ENCODE results near the gene MELTF.

Gene MELTF

DNA sequence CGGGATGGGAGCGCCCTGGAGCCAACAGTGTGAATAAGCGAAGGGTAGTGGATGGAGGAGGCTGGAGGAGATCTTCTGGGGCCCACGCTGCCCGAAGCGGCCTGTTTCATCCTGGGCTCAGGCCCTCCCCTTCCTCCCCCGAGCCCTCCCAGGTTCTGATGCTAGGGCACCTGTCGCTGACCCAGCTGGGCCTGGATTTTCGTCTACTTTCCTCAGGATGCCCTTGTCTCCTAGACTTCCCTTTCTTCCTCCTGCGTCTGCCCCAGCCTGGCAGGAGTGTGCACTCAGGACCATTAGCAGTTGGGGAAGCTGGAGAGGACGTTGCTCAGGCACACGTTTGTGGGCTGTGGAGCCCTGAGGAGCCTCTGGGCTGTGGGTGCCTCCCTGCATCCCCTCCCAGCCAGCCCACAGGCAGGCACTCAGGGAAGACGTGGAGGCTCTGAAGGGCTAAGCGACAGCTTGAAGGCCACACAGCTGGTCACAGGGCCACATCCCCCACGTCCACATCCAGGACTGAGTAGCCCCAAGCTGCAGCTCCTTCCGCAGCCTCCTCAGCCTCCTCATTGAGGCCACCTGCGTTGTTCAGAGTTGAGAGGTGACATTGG is 37.1 kb downstream of the MELTF start:
- no peaks in the 10 kb centered on the region for H3K36me3 ChIP-seq (ENCODE audit: control insufficient read depth in 1 of 2, insufficient read depth in 2 of 2, low read length in 2 of 2)
- no peaks in the 10 kb centered on the region for H3K27me3 ChIP-seq (ENCODE audit: control insufficient read depth in 1 of 2, insufficient read depth in 2 of 2, low read length in 2 of 2)
- H3K9ac ChIP-seq (ENCODE audit: low read depth in 1 of 2, low read length in 2 of 2) = no peak overlapping the region

DNA sequence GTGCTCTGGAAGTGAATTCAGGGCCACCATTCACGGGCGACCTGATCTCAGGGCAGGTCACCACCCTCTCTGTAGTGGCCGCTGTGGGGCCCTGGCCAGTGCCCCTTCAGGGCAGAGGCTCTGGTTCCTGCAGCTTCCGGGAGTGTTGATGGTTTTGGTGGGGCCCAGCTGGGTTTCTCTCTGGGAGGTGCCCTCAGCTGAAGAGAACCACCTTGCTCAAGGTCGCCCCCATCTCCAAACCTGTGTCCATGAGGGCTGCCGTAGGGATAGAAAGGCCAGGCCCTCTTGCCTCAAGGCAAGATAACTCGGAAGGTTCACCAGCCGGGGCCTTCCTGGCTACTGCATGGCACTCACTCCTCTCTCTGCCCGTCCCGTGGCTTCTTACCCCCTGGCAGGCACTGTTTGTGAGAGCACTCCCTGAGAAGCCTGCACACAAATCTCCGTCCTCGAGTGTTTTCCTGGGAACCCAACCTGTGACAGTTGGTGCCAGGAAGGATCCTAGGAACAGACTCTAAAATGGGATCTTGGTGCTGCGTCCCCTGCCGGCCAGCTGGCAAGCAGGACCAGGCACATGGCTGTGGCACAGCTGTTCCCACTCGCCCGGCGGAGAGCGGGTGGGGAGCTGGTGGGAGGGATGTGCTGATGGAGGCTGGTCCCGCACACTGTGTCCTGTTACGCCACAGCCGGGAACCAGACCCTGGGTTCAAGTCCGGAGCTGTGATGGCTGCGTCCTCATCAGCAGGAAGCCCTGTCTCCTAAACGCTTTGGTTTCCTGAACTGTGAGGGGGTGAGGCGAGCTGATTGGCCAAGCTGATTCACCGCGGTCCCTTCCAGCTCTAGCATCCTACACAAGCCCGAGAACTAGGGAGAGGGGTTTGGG is 37.8 kb downstream of the MELTF start:
- peaks cover 10 to 16% of the 10 kb centered on the region in 2 donors for H3K4me1 ChIP-seq (ENCODE audit: control insufficient read depth in 1 of 2, insufficient read depth in 2 of 2, low read length in 2 of 2)
- no peaks in the 10 kb centered on the region for H3K9me3 ChIP-seq (ENCODE audit: control insufficient read depth in 1 of 2, low read length in 2 of 2)
- H3K9ac ChIP-seq (ENCODE audit: low read depth in 1 of 2, low read length in 2 of 2) = no peak overlapping the region
- no peaks in the 10 kb centered on the region for H3K27me3 ChIP-seq (ENCODE audit: control insufficient read depth in 1 of 2, insufficient read depth in 2 of 2, low read length in 2 of 2)
- H3K36me3 ChIP-seq (ENCODE audit: control insufficient read depth in 1 of 2, insufficient read depth in 2 of 2, low read length in 2 of 2) = no peaks in the 10 kb centered on the region
- H3K27ac ChIP-seq (ENCODE audit: low read depth, low read length) = no peak overlapping the region
- H3K4me3 ChIP-seq (ENCODE audit: low read depth in 1 of 2, low read length in 2 of 2) = no peak overlapping the region

More for the DNA sequence above, 37.1 kb downstream of the MELTF start:
- no peaks in the 10 kb centered on the region for H3K9me3 ChIP-seq (ENCODE audit: control insufficient read depth in 1 of 2, low read length in 2 of 2)
- no peak overlapping the region for H3K27ac ChIP-seq (ENCODE audit: low read depth, low read length)
- H3K4me1 ChIP-seq (ENCODE audit: control insufficient read depth in 1 of 2, insufficient read depth in 2 of 2, low read length in 2 of 2) = peaks cover 10 to 16% of the 10 kb centered on the region in 2 donors
- no peak overlapping the region for H3K4me3 ChIP-seq (ENCODE audit: low read depth in 1 of 2, low read length in 2 of 2)

DNA sequence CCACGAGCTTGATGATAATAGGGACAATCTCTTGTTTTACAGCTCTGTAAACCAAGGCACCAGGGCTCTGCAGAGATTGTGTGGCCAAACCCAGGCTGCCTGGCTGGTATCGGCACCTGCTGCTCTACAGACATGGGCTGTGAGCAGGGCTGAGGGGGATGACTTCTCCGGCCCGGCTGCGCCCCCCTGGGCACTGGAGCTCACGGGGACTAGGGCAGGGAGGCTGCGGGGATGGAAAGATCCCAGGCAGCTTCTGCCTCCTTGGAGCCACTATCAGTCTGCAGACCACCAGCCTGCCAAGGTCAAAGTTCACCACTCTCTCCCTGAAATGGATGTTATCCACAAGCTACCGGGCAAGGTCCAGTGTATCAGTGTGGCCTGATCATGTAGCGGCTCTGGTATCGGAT is 39.0 kb downstream of the MELTF start:
- no peak overlapping the region for H3K9ac ChIP-seq (ENCODE audit: low read depth in 1 of 2, low read length in 2 of 2)
- H3K36me3 ChIP-seq (ENCODE audit: control insufficient read depth in 1 of 2, insufficient read depth in 2 of 2, low read length in 2 of 2) = no peaks in the 10 kb centered on the region
- peaks cover 10 to 16% of the 10 kb centered on the region in 2 donors for H3K4me1 ChIP-seq (ENCODE audit: control insufficient read depth in 1 of 2, insufficient read depth in 2 of 2, low read length in 2 of 2)
- H3K27ac ChIP-seq (ENCODE audit: low read depth, low read length) = no peak overlapping the region
- no peaks in the 10 kb centered on the region for H3K27me3 ChIP-seq (ENCODE audit: control insufficient read depth in 1 of 2, insufficient read depth in 2 of 2, low read length in 2 of 2)
- H3K9me3 ChIP-seq (ENCODE audit: control insufficient read depth in 1 of 2, low read length in 2 of 2) = no peaks in the 10 kb centered on the region
- H3K4me3 ChIP-seq (ENCODE audit: low read depth in 1 of 2, low read length in 2 of 2) = no peak overlapping the region

DNA sequence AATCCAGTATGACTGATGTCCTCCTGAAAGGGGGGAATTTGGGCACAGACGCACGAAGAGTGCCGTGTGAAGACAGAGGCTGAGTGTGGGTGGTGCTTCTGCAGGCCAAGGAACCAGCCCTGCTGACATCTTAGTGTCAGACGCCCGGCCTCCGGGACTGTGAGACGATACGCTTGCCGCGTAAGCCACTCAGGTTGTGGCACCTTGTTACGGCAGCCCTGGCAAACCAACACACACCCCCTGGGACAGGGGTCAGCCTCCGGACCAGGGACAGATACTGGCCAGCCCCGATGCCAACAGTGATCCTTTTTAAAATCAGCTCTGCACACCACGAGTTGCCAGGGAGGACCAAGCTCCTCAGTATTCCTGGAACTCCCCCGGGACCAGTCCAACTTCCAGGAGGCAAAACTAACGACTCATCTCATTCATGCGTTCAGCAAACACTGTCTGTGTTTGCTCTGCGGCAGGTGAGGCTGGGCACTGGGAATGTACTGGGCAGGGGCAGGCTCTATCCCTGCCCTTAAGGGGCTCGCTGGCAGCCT is 39.8 kb downstream of the MELTF start:
- no peak overlapping the region for H3K4me3 ChIP-seq (ENCODE audit: low read depth in 1 of 2, low read length in 2 of 2)
- no peaks in the 10 kb centered on the region for H3K9me3 ChIP-seq (ENCODE audit: control insufficient read depth in 1 of 2, low read length in 2 of 2)
- H3K9ac ChIP-seq (ENCODE audit: low read depth in 1 of 2, low read length in 2 of 2) = no peak overlapping the region
- no peak overlapping the region for H3K27ac ChIP-seq (ENCODE audit: low read depth, low read length)
- no peaks in the 10 kb centered on the region for H3K36me3 ChIP-seq (ENCODE audit: control insufficient read depth in 1 of 2, insufficient read depth in 2 of 2, low read length in 2 of 2)
- no peaks in the 10 kb centered on the region for H3K27me3 ChIP-seq (ENCODE audit: control insufficient read depth in 1 of 2, insufficient read depth in 2 of 2, low read length in 2 of 2)
- peaks cover 10 to 16% of the 10 kb centered on the region in 2 donors for H3K4me1 ChIP-seq (ENCODE audit: control insufficient read depth in 1 of 2, insufficient read depth in 2 of 2, low read length in 2 of 2)

DNA sequence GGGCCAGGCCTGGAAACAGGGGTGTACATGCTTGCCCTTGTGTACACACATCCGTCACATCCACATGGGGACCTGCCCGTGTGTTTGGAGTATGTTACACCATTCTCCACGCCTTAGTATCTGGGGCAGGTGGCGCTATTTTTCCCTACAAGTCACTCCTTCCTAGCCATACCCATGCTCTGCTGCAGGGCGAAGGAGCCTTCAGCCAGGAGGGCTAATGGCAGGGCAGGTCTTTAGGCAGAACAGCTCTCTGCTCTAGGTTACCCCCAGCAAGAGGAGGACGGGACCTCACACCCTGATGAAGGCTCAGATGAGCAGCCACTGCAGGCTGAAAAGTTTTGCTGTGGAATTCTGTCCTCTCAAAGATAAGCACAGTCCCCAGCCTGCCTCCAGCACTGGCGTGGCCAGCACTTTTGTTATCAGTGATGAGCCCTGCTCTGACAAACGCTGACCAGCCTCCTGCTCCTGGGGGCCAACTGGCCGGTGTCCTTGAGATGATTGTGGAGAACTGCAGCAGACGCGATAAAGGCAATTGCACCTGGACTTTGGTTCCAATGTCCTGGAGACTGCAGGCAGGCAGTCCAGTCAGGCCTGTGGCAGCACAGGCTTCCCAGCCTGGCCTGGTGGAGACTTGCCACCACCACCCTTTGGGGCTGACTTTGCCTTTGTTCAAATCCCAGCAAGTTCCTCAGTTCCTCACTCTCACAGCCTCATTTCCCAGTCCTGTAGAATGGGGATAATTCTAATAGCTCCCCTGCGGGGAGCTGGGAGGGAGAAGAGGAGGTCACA is 41.2 kb downstream of the MELTF start:
- Histone ChIP-seq H3K4me3 (ENCODE audit: low read depth in 1 of 2, low read length in 2 of 2) (peak overlapping the region in 1 of 2 donors; percentile 13), H3K9me3 (ENCODE audit: control insufficient read depth in 1 of 2, low read length in 2 of 2) (peaks cover 1 to 2% of the 10 kb centered on the region in 2 donors), H3K9ac (ENCODE audit: low read depth in 1 of 2, low read length in 2 of 2) (no peak overlapping the region), H3K27ac (ENCODE audit: low read depth, low read length) (no peak overlapping the region), H3K36me3 (ENCODE audit: control insufficient read depth in 1 of 2, insufficient read depth in 2 of 2, low read length in 2 of 2) (no peaks in the 10 kb centered on the region), H3K4me1 (ENCODE audit: control insufficient read depth in 1 of 2, insufficient read depth in 2 of 2, low read length in 2 of 2) (peaks cover 10 to 16% of the 10 kb centered on the region in 2 donors), H3K27me3 (ENCODE audit: control insufficient read depth in 1 of 2, insufficient read depth in 2 of 2, low read length in 2 of 2) (no peaks in the 10 kb centered on the region)

GRCh38 chr3:196987022-196987421 is 42.6 kb downstream of the MELTF start:
- no peaks in the 10 kb centered on the region for H3K27me3 ChIP-seq (ENCODE audit: control insufficient read depth in 1 of 2, insufficient read depth in 2 of 2, low read length in 2 of 2)
- H3K27ac ChIP-seq (ENCODE audit: low read depth, low read length) = no peak overlapping the region
- H3K9me3 ChIP-seq (ENCODE audit: control insufficient read depth in 1 of 2, low read length in 2 of 2) = peaks cover 5% of the 10 kb centered on the region in 2 donors
- peaks cover 10 to 16% of the 10 kb centered on the region in 2 donors for H3K4me1 ChIP-seq (ENCODE audit: control insufficient read depth in 1 of 2, insufficient read depth in 2 of 2, low read length in 2 of 2)
- H3K36me3 ChIP-seq (ENCODE audit: control insufficient read depth in 1 of 2, insufficient read depth in 2 of 2, low read length in 2 of 2) = no peaks in the 10 kb centered on the region
- H3K4me3 ChIP-seq (ENCODE audit: low read depth in 1 of 2, low read length in 2 of 2) = no peak overlapping the region
- H3K9ac ChIP-seq (ENCODE audit: low read depth in 1 of 2, low read length in 2 of 2) = no peak overlapping the region

GRCh38 chr3:196985954-196986885 is 43.4 kb downstream of the MELTF start:
- H3K9me3 ChIP-seq (ENCODE audit: control insufficient read depth in 1 of 2, low read length in 2 of 2) = peaks cover 5% of the 10 kb centered on the region in 2 donors
- H3K27me3 ChIP-seq (ENCODE audit: control insufficient read depth in 1 of 2, insufficient read depth in 2 of 2, low read length in 2 of 2) = no peaks in the 10 kb centered on the region
- peaks cover 10 to 16% of the 10 kb centered on the region in 2 donors for H3K4me1 ChIP-seq (ENCODE audit: control insufficient read depth in 1 of 2, insufficient read depth in 2 of 2, low read length in 2 of 2)
- no peak overlapping the region for H3K9ac ChIP-seq (ENCODE audit: low read depth in 1 of 2, low read length in 2 of 2)
- H3K4me3 ChIP-seq (ENCODE audit: low read depth in 1 of 2, low read length in 2 of 2) = no peak overlapping the region
- no peaks in the 10 kb centered on the region for H3K36me3 ChIP-seq (ENCODE audit: control insufficient read depth in 1 of 2, insufficient read depth in 2 of 2, low read length in 2 of 2)
- H3K27ac ChIP-seq (ENCODE audit: low read depth, low read length) = no peak overlapping the region

DNA sequence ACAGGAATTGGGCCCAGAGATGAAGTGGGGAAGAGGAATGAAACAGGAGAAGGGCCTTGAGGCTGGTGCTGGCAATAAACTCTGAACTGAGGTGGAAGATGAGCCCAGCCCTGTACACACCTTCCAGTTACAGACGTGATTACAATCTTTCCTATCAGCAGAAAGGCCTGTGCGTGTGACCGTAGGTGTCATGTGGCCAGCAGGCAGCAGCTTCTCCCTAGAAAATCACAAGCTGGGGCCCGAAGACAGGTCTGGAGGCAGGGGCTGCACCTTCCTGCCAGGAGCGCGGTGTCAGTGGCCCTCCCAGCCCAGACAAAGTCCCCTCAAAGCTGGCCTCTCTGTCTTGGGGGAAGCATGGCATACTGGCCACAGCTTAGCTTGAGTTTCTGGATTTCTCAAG is 44.3 kb downstream of the MELTF start:
- peaks cover 5% of the 10 kb centered on the region in 2 donors for H3K9me3 ChIP-seq (ENCODE audit: control insufficient read depth in 1 of 2, low read length in 2 of 2)
- peaks cover 10 to 16% of the 10 kb centered on the region in 2 donors for H3K4me1 ChIP-seq (ENCODE audit: control insufficient read depth in 1 of 2, insufficient read depth in 2 of 2, low read length in 2 of 2)
- no peak overlapping the region for H3K4me3 ChIP-seq (ENCODE audit: low read depth in 1 of 2, low read length in 2 of 2)
- H3K27me3 ChIP-seq (ENCODE audit: control insufficient read depth in 1 of 2, insufficient read depth in 2 of 2, low read length in 2 of 2) = no peaks in the 10 kb centered on the region
- H3K9ac ChIP-seq (ENCODE audit: low read depth in 1 of 2, low read length in 2 of 2) = no peak overlapping the region
- no peak overlapping the region for H3K27ac ChIP-seq (ENCODE audit: low read depth, low read length)
- no peaks in the 10 kb centered on the region for H3K36me3 ChIP-seq (ENCODE audit: control insufficient read depth in 1 of 2, insufficient read depth in 2 of 2, low read length in 2 of 2)

GRCh38 chr3:196983186-196983585 is 46.4 kb downstream of the MELTF start:
- H3K27ac ChIP-seq (ENCODE audit: low read depth, low read length) = no peak overlapping the region

More at GRCh38 chr3:196983186-196983585, 46.4 kb downstream of the MELTF start:
- Histone ChIP-seq H3K36me3 (ENCODE audit: control insufficient read depth in 1 of 2, insufficient read depth in 2 of 2, low read length in 2 of 2) (no peaks in the 10 kb centered on the region), H3K9ac (ENCODE audit: low read depth in 1 of 2, low read length in 2 of 2) (no peak overlapping the region), H3K27me3 (ENCODE audit: control insufficient read depth in 1 of 2, insufficient read depth in 2 of 2, low read length in 2 of 2) (no peaks in the 10 kb centered on the region), H3K4me3 (ENCODE audit: low read depth in 1 of 2, low read length in 2 of 2) (no peak overlapping the region), H3K9me3 (ENCODE audit: control insufficient read depth in 1 of 2, low read length in 2 of 2) (peaks cover 5% of the 10 kb centered on the region in 2 donors), H3K4me1 (ENCODE audit: control insufficient read depth in 1 of 2, insufficient read depth in 2 of 2, low read length in 2 of 2) (peaks cover 3 to 5% of the 10 kb centered on the region in 2 donors)

All from duodenal mucosa (tissue), 2 donors.